ENCODE results near the gene SIX5. TPM values are rescaled to one million over a fixed set of nuclear protein-coding genes. Genes with fewer than 3 reads are reported as not detected.

Gene SIX5
- total RNA-seq, 1 donor: 9.5 TPM

- DNase-seq (ENCODE audit: low read depth): peak; percentile 97
- peak overlapping the region; percentile 63 for H3K4me3 ChIP-seq (ENCODE audit: low read depth, low read length)
- peak; percentile 78 for TF ChIP-seq CTCF (IDR thresholded peaks at IDR 0.05; ENCODE audit: insufficient read depth, low read length)
Measured at GRCh38 chr19:45770192-45771101, 1.4 kb upstream of the SIX5 start.

DNA sequence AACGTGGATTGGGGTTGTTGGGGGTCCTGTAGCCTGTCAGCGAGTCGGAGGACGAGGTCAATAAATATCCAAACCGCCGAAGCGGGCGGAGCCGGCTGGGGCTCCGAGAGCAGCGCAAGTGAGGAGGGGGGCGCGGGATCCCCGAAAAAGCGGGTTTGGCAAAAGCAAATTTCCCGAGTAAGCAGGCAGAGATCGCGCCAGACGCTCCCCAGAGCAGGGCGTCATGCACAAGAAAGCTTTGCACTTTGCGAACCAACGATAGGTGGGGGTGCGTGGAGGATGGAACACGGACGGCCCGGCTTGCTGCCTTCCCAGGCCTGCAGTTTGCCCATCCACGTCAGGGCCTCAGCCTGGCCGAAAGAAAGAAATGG lies 754 bp upstream of the SIX5 start:
- peak; percentile 54 for DNase-seq (ENCODE audit: low read depth)
- no peak for TF ChIP-seq CTCF (IDR thresholded peaks at IDR 0.05; ENCODE audit: insufficient read depth, low read length)
- peak overlapping the region; percentile 63 for H3K4me3 ChIP-seq (ENCODE audit: low read depth, low read length)

GRCh38 chr19:45768655-45768983 lies 433 bp downstream of the SIX5 start:
- DNase-seq (ENCODE audit: low read depth): no peak
- TF ChIP-seq CTCF (IDR thresholded peaks at IDR 0.05; ENCODE audit: insufficient read depth, low read length): no peak
- H3K4me3 ChIP-seq (ENCODE audit: low read depth, low read length): peak overlapping the region; percentile 82

DNA sequence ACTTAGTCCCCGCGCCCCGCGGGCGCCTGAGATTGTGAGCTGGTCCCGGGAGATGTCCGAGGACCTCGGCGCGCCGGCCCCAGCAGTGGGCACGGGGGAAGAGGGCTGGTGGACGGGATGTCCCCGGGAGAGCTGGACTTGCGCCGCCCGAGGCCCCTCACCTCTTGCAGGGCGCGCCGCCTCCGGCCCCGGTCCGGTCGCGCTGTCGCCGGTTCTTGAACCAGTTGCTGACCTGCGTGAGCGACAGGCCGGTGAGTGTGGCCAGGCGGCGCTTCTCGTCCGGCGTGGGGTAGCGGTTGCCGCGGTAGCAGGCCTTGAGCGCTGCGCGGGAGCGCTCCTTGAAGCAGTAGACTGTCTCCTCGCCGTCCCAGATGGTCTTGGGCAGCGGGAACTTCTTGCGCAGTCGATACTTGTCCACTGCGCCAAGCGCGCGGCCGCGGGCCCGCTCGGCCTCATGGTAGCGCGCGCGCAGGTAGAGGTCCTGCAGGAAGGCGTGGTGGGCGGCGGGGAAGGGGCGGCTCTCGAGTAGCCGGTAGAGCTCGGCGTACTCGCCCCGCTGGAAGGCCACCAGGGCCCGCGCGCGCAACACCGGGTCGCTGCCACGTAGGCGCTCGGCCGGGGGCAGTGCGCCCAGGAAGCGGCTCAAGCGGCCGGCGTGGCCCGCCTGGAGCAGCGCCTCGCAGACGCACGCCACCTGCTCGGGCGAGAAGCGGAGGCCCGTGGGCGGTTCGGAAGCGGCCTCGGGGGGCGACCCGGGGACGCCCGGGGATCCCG lies 984 bp downstream of the SIX5 start:
- peak; percentile 65 for DNase-seq (ENCODE audit: low read depth)
- TF ChIP-seq CTCF (IDR thresholded peaks at IDR 0.05; ENCODE audit: insufficient read depth, low read length): no peak
- peak overlapping the region; percentile 82 for H3K4me3 ChIP-seq (ENCODE audit: low read depth, low read length)

DNA sequence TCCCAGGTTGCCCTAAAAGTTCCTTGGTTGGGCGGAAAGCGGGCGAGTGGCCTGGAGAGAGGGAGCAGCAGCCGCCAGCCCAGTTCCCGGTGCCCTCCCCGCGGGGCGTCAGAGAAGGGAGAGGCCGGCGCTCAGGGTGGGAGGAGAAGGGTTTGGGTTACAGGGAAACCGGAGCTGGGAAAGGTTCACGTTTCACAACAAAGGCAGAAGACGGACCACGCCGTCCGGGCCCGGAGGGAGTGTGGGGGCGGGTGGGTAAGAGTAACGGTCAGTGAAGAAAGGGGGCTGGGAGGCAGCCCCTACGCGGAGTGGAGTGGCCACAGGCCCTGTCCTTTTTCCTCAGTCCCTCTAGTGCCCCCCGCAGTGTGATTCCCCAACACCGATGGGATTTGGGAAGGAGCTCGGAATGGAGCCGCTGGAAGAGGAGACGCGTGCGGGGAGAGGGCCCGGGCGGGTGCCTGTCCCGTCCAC lies 1.6 kb downstream of the SIX5 start:
- peak; percentile 85 for DNase-seq (ENCODE audit: low read depth)
- TF ChIP-seq CTCF (IDR thresholded peaks at IDR 0.05; ENCODE audit: insufficient read depth, low read length): no peak

DNA sequence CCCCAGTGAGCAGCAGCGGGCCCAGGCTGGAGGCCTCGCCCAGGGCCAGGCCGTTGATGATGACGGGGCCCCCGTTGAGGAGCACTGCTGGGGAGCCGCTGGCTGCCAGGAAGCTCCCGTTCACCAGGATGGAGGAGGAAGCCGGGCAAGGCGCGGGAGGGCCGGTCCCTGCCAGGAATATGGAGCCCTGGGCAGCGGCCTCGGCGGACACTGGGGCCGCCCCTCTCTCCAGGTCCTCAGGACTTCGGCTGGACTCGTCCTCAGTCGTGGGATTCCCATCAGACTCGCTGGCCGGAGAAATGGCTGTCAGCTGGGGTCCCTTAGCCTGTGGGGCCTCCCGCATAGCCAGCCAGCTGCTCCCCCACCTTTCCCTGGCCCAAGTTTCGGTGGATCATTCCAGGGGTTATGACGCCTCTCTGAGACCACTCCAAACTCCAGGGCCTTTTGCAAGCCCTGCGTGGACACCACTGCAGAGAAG lies 2.1 kb downstream of the SIX5 start:
- no peak for TF ChIP-seq CTCF (IDR thresholded peaks at IDR 0.05; ENCODE audit: insufficient read depth, low read length)

More for the DNA sequence above, 1.6 kb downstream of the SIX5 start:
- H3K4me3 ChIP-seq (ENCODE audit: low read depth, low read length): peak overlapping the region; percentile 82

More for the DNA sequence above, 2.1 kb downstream of the SIX5 start:
- peak overlapping the region; percentile 82 for H3K4me3 ChIP-seq (ENCODE audit: low read depth, low read length)
- no peak for DNase-seq (ENCODE audit: low read depth)
